Fibroblast of mammary gland (primary cell): Measurements from ENCODE around the gene RPTOR.

Experiments
- DNase-seq: peaks from one replicate; pipeline ENCODE4 v3.0.0-alpha.2; 2010; ENCODE audit warnings: low read depth
- H3K4me3 ChIP-seq: 2 replicates; pipeline ENCODE4 v1.5.1; 2011; ENCODE audit warnings: low read depth, mild to moderate bottlenecking, low read length, moderate library complexity; ENCODE audit not compliant: control insufficient read depth
- CTCF ChIP-seq: conservative IDR thresholded peaks from 2 replicates; pipeline ENCODE4 v1.5.1; 2011; ENCODE audit warnings: low read depth, low read length, inconsistent platforms; ENCODE audit not compliant: control insufficient read depth, insufficient read depth

Gene RPTOR

DNA sequence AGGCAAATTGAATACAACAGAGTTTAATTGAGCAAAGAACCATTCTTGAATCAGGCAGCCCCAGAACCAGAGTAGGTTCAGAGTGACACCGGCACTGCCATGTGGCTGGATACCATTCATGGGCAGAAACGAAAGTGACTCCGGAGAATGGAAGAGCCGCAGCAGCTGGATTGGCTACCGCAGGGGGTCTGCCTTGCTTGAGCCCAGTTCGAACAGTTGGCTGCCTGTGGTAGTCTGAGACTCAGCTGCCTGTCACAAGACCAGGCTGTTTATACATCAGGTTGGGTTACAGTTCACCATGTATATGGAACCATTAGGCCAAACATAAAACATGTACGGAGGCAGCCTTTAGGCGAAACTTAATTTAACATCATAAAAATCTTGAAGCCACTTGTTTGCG lies 241.8 kb downstream of the RPTOR start:
- no peak for DNase-seq
- H3K4me3 ChIP-seq, result no peak overlapping the region
- no peak for TF ChIP-seq CTCF

DNA sequence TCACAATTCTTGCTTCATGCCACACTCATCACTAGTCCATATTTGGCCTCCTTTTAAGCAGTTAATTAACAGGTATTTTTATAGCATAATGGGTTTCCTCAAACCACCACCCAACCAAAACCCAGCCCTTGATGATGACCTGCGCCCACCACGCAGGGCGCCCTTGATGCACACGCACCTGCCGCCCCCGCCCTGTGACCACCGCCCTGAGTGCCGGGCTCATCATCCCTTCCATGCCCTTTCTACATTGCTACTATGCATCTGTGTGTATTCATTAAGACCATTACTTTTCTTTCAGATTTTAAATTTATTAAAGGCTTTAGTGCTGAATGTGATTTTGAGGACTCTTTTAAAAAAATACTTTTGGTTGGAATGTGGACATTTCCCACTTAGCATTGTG lies 242.2 kb downstream of the RPTOR start:
- H3K4me3 ChIP-seq, result no peak overlapping the region
- no peak for DNase-seq
- TF ChIP-seq CTCF, result no peak

GRCh38 chr17:80787881-80788280 lies 243.2 kb downstream of the RPTOR start:
- DNase-seq, result no peak
- no peak for TF ChIP-seq CTCF

GRCh38 chr17:80789356-80789902 lies 244.8 kb downstream of the RPTOR start:
- no peak overlapping the region for H3K4me3 ChIP-seq
- no peak for TF ChIP-seq CTCF
- peak; percentile 98 for DNase-seq

More at GRCh38 chr17:80787881-80788280, 243.2 kb downstream of the RPTOR start:
- no peak overlapping the region for H3K4me3 ChIP-seq

- TF ChIP-seq CTCF, result no peak
- no peak for DNase-seq
- H3K4me3 ChIP-seq, result no peak overlapping the region
Observed at GRCh38 chr17:80790021-80790765, 245.6 kb downstream of the RPTOR start.

DNA sequence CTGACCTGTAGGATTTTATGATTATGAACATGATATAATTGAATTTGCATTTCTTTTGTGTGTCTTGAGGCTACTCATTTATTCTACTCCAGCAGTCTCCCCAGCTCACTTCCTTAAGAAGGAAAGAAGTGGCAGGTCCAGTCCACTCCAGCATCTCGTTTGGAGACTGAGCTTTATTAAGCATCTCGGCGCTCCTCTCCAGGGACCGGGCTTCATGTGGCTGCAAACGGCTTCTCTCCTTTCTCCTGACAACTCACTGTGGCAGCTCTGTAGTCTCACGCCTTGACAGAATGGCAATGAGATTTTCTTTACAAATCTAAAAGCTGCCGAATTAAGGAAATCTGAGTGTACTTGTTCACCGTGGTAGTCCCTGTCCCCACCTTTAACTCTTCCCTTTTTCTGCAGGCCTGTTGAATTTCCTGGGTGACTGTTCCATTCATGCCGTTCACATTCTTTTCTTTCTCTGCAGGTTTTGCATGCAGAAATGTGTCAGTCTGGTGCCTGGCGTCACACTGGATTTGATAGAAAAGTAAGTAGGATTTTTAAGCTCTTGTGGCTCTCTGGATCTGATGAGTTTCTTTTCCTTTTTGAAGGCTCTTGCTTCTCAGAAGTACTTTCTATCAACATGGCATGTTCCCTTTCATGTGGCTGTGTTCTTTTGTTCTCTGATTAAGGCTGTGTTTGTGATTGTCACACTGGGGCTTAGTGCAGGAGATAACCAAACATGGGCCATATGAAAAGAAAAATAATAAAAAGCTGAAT lies 246.5 kb downstream of the RPTOR start:
- H3K4me3 ChIP-seq, result no peak overlapping the region
- no peak for DNase-seq
- TF ChIP-seq CTCF, result no peak
